ENCODE measurements around the gene FAM135A. TPM values are rescaled to one million over a fixed set of nuclear protein-coding genes. Genes with fewer than 3 reads are reported as not detected.

The FAM135A gene
- total and polyA plus RNA-seq, 2 of the 13 experiments (the other 11 are each of a cell fraction or from before 2014, with no cell fraction given): 26.9 to 31.5 TPM

GRCh38 chr6:70508953-70509352, 95.6 kb downstream of the FAM135A start:
- CTCF ChIA-PET (ENCODE audit: low intra/inter-chr PET ratio, low total read pairs): no interaction called here
- intact Hi-C loops (cut with micrococcal nuclease; ENCODE audit: unreplicated experiment): no loop called here
- in situ Hi-C loops (cut with HindIII; ENCODE audit: extremely low pct_ligation_motif_present, low pct_unique_long_range_greater_than_20kb): no loop called here
- Histone ChIP-seq H4K20me1 (ENCODE audit: insufficient read depth, low read length) (no peaks in the 10 kb centered on the region), H3K36me3 (replicated peaks in 1 of 2; ENCODE audit: control insufficient read depth in 1 of 2, insufficient read depth in 2 of 2, low read length in 2 of 2) (peaks cover 1 to 5% of the 10 kb centered on the region in 2 experiments; a peak in 4 of 5 replicates), H3K79me2 (ENCODE audit: insufficient read depth, low read length) (no peaks in the 10 kb centered on the region), H3K27me3 (ENCODE audit: control insufficient read depth in 1 of 2, insufficient read depth in 2 of 2, low read length in 2 of 2) (no peaks in the 10 kb centered on the region), H3K9ac (ENCODE audit: insufficient read depth, low read depth, low read length) (no peak overlapping the region), H3K27ac (ENCODE audit: extremely low read length, insufficient read depth, low read length) (no peak overlapping the region), H2AFZ (ENCODE audit: low read length) (no peak overlapping the region), H3K9me3 (ENCODE audit: low read length) (peaks cover 2% of the 10 kb centered on the region), H3K4me3 (replicated peaks in 1 of 3; ENCODE audit: insufficient read depth in 1 of 3, low read depth in 2 of 3, low read length in 3 of 3) (no peak overlapping the region), H3K4me1 (ENCODE audit: insufficient read depth, low read length) (peaks cover 4% of the 10 kb centered on the region; the same call in 1 of the 2 replicates), H3K4me2 (ENCODE audit: low read depth, low read length) (no peak overlapping the region)
- FAIRE-seq: no peak
- TF ChIP-seq ZNF274 (CRISPR knock-in tag; IDR thresholded peaks at IDR 0.05) (no peak), SPEN (CRISPR knock-in tag; IDR thresholded peaks at IDR 0.05; ENCODE audit: low read depth) (no peak), ZBTB4 (CRISPR knock-in tag; IDR thresholded peaks at IDR 0.05; ENCODE audit: borderline replicate concordance) (no peak), ZNF567 (CRISPR knock-in tag; IDR thresholded peaks at IDR 0.05; ENCODE audit: borderline replicate concordance) (no peak), HHEX (CRISPR knock-in tag; IDR thresholded peaks at IDR 0.05) (no peak), ZNF33B (CRISPR knock-in tag; IDR thresholded peaks at IDR 0.05) (no peak), ZNF609 (CRISPR knock-in tag; IDR thresholded peaks at IDR 0.05; ENCODE audit: borderline replicate concordance) (no peak), ZNF883 (CRISPR knock-in tag; IDR thresholded peaks at IDR 0.05; ENCODE audit: not compliant biosample characterization) (no peak), TAF15 (IDR thresholded peaks at IDR 0.05; ENCODE audit: low read depth, low read length, poor library complexity, severe bottlenecking) (no peak), KLF11 (CRISPR knock-in tag; IDR thresholded peaks at IDR 0.05) (no peak)
- no peak for DNase-seq (ENCODE audit: low spot score)
- 100% methylated on average over 1 of the region's 1 CpG for WGBS (ENCODE audit: low lambda C conversion rate)
- POLR2A ChIA-PET: no interaction called here
- no TSS peak for BruUV-seq (replicated peaks)
- ATAC-seq: no peak
